GM12878 (cell line): ENCODE data around the gene CKAP5. TPM values are rescaled to one million over a fixed set of nuclear protein-coding genes. Genes with fewer than 3 reads are reported as not detected.

Experiments
- ATAC-seq: fragments of 200-7000 bp; cut with Tn5 transposase; 3 replicates; pipeline ENCODE4 v1.9.1; 2020; ENCODE audit warnings: mild to moderate bottlenecking, moderate library complexity
- BruUV-seq: library from RNA; stranded (reverse); fragments of 400-500 nt; replicated peaks from 2 replicates; lab custom pipeline; 2021; lab: Mats Ljungman, UMichigan
- CTCF ChIA-PET: fragments of 300-600 bp; sonication (Branson Sonifier 250); formaldehyde crosslinking; extraction: SDS; loops from one replicate; lab custom pipeline; 2021; ENCODE audit warnings: inconsistent platforms; lab: Yijun Ruan, JAX
- POLR2A ChIA-PET: fragments of 350-600 bp; formaldehyde crosslinking; extraction: SDS; loops from one replicate; lab custom pipeline; 2021; ENCODE audit warnings: inconsistent platforms; lab: Charles Lee
- RAD21 ChIA-PET: fragments of 300-600 bp; sonication (Branson Sonifier 250); formaldehyde crosslinking; loops from one replicate; lab custom pipeline; 2023; ENCODE audit warnings: antibody characterized with exemption; ENCODE audit not compliant: unreplicated experiment; lab: Charles Lee
- SMC1A ChIA-PET: fragments of 300-600 bp; sonication (Branson Sonifier 250); formaldehyde crosslinking; loops from one replicate; lab custom pipeline; 2023; ENCODE audit not compliant: unreplicated experiment, uncharacterized antibody; lab: Charles Lee
- DNase-seq: peaks from one replicate; pipeline ENCODE4 v3.0.0-alpha.2; 2011; ENCODE audit warnings: low read depth, low spot score
- FAIRE-seq: peaks from 3 replicates; lab custom pipeline; 2011; peaks lifted over from hg19 to GRCh38; lab: Jason Lieb, UNC
- H2AFZ ChIP-seq: 2 replicates; pipeline ENCODE4 v1.6.0; 2011; ENCODE audit warnings: low read depth, low read length, control low read depth; ENCODE audit not compliant: control insufficient read depth
- H3K27ac ChIP-seq: 2 replicates; pipeline ENCODE4 v1.5.1; 2011; ENCODE audit warnings: control low read depth; ENCODE audit not compliant: control insufficient read depth, insufficient read depth
- H3K27me3 ChIP-seq, 2 experiments: replicated peaks in 1 of 2; 2 replicates each; pipeline versions ENCODE4 v1.6.0 to v1.6.1; 2011; ENCODE audit warnings: low read length in 1 of 2; ENCODE audit not compliant: control insufficient read depth in 2 of 2, insufficient read depth in 2 of 2
- H3K36me3 ChIP-seq, 2 experiments: 2 replicates each; pipeline ENCODE4 v1.5.1; 2011; ENCODE audit warnings: low read length in 1 of 2; ENCODE audit not compliant: control insufficient read depth in 2 of 2, insufficient read depth in 2 of 2
- H3K4me1 ChIP-seq: 2 replicates; pipeline ENCODE4 v1.6.1; 2011; ENCODE audit warnings: mild to moderate bottlenecking, low read length, moderate library complexity, mixed read lengths; ENCODE audit not compliant: control insufficient read depth, insufficient read depth
- H3K4me2 ChIP-seq: 2 replicates; pipeline ENCODE4 v1.6.0; 2011; ENCODE audit warnings: control low read depth; ENCODE audit not compliant: control insufficient read depth, insufficient read depth
- H3K4me3 ChIP-seq: fragments of 200-600 bp; sonication (generic); 2 replicates; pipeline ENCODE4 v1.5.1; 2016
- H3K79me2 ChIP-seq: 2 replicates; pipeline ENCODE4 v1.6.0; 2011; ENCODE audit warnings: low read length; ENCODE audit not compliant: control insufficient read depth, insufficient read depth
- H3K9ac ChIP-seq: 2 replicates; pipeline ENCODE4 v1.8.0; 2011; ENCODE audit warnings: low read length, control low read depth, mixed read lengths; ENCODE audit not compliant: control insufficient read depth, insufficient read depth
- H3K9me3 ChIP-seq: replicated peaks from 3 replicates; pipeline ENCODE4 v1.5.1; 2011; ENCODE audit warnings: mild to moderate bottlenecking, low read length; ENCODE audit not compliant: control insufficient read depth, insufficient read depth
- H4K20me1 ChIP-seq: 2 replicates; pipeline ENCODE4 v1.6.0; 2011; ENCODE audit not compliant: control insufficient read depth, insufficient read depth
- ATF7 ChIP-seq: fragments of 450-650 bp; IDR thresholded peaks from 2 replicates; pipeline ENCODE4 v1.6.1; 2016; ENCODE audit warnings: low read depth, mild to moderate bottlenecking
- BHLHE40 ChIP-seq, 2 experiments: fragments of 450-650 bp in 1 of 2; IDR thresholded peaks; 2 replicates each; pipeline ENCODE4 v1.6.1; 2011 to 2017; ENCODE audit warnings: low read depth in 2 of 2, borderline replicate concordance in 1 of 2, improper control_type of control experiment in 1 of 2, low read length in 1 of 2, mild to moderate bottlenecking in 1 of 2
- BMI1 ChIP-seq: fragments of 450-650 bp; IDR thresholded peaks from 2 replicates; pipeline ENCODE4 v1.6.1; 2016; ENCODE audit warnings: mild to moderate bottlenecking, moderate library complexity, borderline replicate concordance
- EED ChIP-seq: sonication (generic); IDR thresholded peaks from 2 replicates; pipeline ENCODE4 v1.6.1; 2016; ENCODE audit warnings: antibody characterized with exemption, low read depth
- FOS ChIP-seq: IDR thresholded peaks from 3 replicates; pipeline ENCODE4 v1.6.1; 2011; ENCODE audit warnings: borderline replicate concordance; ENCODE audit not compliant: insufficient read length; ENCODE audit errors: extremely low read depth
- HCFC1 ChIP-seq: fragments of 150-350 bp; IDR thresholded peaks from 2 replicates; pipeline ENCODE4 v1.6.1; 2014; ENCODE audit warnings: low read length
- LARP7 ChIP-seq: fragments of 450-650 bp; IDR thresholded peaks from 2 replicates; pipeline ENCODE4 v1.6.1; 2017; ENCODE audit warnings: mild to moderate bottlenecking
- MAX ChIP-seq: IDR thresholded peaks from 2 replicates; pipeline ENCODE4 v1.6.1; 2012; ENCODE audit warnings: low read depth, low read length, improper control_type of control experiment
- MEF2A ChIP-seq: IDR thresholded peaks from 2 replicates; pipeline ENCODE4 v1.6.1; 2011; ENCODE audit warnings: low read depth, mild to moderate bottlenecking, low read length, moderate library complexity; ENCODE audit not compliant: insufficient read depth
- NFYA ChIP-seq: IDR thresholded peaks from 2 replicates; pipeline ENCODE4 v1.6.1; 2011; ENCODE audit warnings: low read depth, mild to moderate bottlenecking, low read length, improper control_type of control experiment, borderline replicate concordance
- NRF1 ChIP-seq: conservative IDR thresholded peaks from 2 replicates; pipeline ENCODE4 v1.6.1; 2011; ENCODE audit warnings: mild to moderate bottlenecking, low read depth, low read length, improper control_type of control experiment
- PRDM15 ChIP-seq: fragments of 450-650 bp; formaldehyde crosslinking; IDR thresholded peaks from 2 replicates; pipeline ENCODE4 v1.4.0; 2020; ENCODE audit warnings: mild to moderate bottlenecking, moderate library complexity
- RAD21 ChIP-seq: IDR thresholded peaks from 2 replicates; pipeline ENCODE4 v1.6.1; 2011; ENCODE audit warnings: mild to moderate bottlenecking, low read depth, low read length, moderate library complexity; ENCODE audit not compliant: insufficient read depth
- SMAD1 ChIP-seq: fragments of 450-650 bp; IDR thresholded peaks from 2 replicates; pipeline ENCODE4 v1.6.1; 2018; ENCODE audit warnings: mild to moderate bottlenecking, low read depth; ENCODE audit not compliant: partially characterized antibody
- STAT1 ChIP-seq: fragments of 450-650 bp; conservative IDR thresholded peaks from 2 replicates; pipeline ENCODE4 v1.6.1; 2014; ENCODE audit warnings: antibody characterized with exemption, mild to moderate bottlenecking
- STAT3 ChIP-seq: IDR thresholded peaks from 2 replicates; pipeline ENCODE4 v1.6.1; 2011; ENCODE audit warnings: low read depth, low read length, improper control_type of control experiment
- in situ Hi-C: fragments of 300-500 bp; cut with MboI; formaldehyde crosslinking; loops from 9 replicates; pipeline ENCODE4 v1.14.3; 2018; ENCODE audit warnings: mixed read lengths
- intact Hi-C: fragments of 100-400 bp; cut with micrococcal nuclease; formaldehyde crosslinking; loops from one replicate; pipeline ENCODE4 v1.14.2; 2022; ENCODE audit not compliant: unreplicated experiment
- polyA plus RNA-seq, 11 experiments: library from polyadenylated mRNA; depleted of rRNA in 4 of 11; unstranded in 6 of 11; stranded (reverse) in 5 of 11; fragments of >200 nt; fragmentation: Nextera tagmentation in 4 of 11; fragmentation: Illumina TruSeq in 1 of 11; extraction: Ambion mirVana in 4 of 11; extraction: Trizol in 1 of 11; gene quantifications; 1 replicate in 1 of 11; 2 replicates in 10 of 11; pipeline versions ENCODE4 v1.2.1 to v1.2.3, GENCODE V29; 2011 to 2016; ENCODE audit warnings: inconsistent platforms in 2 of 11, missing spikeins in 2 of 11, low read depth in 1 of 11
- total RNA-seq, 4 experiments: library from RNA; depleted of rRNA in 3 of 4; stranded (reverse); fragments of >200 nt in 3 of 4; fragmentation: Illumina TruSeq in 1 of 4; extraction: Trizol in 1 of 4; gene quantifications; 2 replicates each; pipeline versions ENCODE4 v1.2.1 to v1.2.3, GENCODE V29; 2013 to 2021
- TF ChIP-seq, protein P1 (sequence below): fragments of 450-650 bp; IDR thresholded peaks from 2 replicates; pipeline ENCODE4 v1.6.1; 2017; ENCODE audit warnings: low read depth, mild to moderate bottlenecking, moderate library complexity
- TF ChIP-seq, protein P2 (sequence below): fragments of 450-650 bp; IDR thresholded peaks from 2 replicates; pipeline ENCODE4 v1.6.1; 2016; ENCODE audit warnings: mild to moderate bottlenecking

CKAP5 gene
- total and polyA plus RNA-seq, 10 of the 15 experiments (the other 5 are each of a cell fraction or from before 2014, with no cell fraction given) = 20.1 to 161 (median 79.8) TPM

GRCh38 chr11:46840116-46840515 is 6.0 kb downstream of the CKAP5 start:
- H3K79me2 ChIP-seq = peaks cover 94% of the 10 kb centered on the region
- no peak overlapping the region for H3K27ac ChIP-seq
- TF ChIP-seq STAT3 (no peak), BHLHE40 (IDR thresholded peaks at IDR 0.05; ENCODE audit: borderline replicate concordance in 1 of 2, low read depth in 2 of 2, low read length in 1 of 2) (no peak), FOS (no peak), RAD21 (no peak), HCFC1 (no peak), PRDM15 (CRISPR knock-in tag) (no peak), NRF1 (no peak), EED (no peak), MEF2A (no peak), MAX (no peak), SMAD1 (no peak), STAT1 (no peak), NFYA (no peak), LARP7 (no peak), ATF7 (no peak), BMI1 (no peak)
- TF ChIP-seq, protein P1, sequence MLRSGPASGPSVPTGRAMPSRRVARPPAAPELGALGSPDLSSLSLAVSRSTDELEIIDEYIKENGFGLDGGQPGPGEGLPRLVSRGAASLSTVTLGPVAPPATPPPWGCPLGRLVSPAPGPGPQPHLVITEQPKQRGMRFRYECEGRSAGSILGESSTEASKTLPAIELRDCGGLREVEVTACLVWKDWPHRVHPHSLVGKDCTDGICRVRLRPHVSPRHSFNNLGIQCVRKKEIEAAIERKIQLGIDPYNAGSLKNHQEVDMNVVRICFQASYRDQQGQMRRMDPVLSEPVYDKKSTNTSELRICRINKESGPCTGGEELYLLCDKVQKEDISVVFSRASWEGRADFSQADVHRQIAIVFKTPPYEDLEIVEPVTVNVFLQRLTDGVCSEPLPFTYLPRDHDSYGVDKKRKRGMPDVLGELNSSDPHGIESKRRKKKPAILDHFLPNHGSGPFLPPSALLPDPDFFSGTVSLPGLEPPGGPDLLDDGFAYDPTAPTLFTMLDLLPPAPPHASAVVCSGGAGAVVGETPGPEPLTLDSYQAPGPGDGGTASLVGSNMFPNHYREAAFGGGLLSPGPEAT = no peak
- TF ChIP-seq, protein P2, sequence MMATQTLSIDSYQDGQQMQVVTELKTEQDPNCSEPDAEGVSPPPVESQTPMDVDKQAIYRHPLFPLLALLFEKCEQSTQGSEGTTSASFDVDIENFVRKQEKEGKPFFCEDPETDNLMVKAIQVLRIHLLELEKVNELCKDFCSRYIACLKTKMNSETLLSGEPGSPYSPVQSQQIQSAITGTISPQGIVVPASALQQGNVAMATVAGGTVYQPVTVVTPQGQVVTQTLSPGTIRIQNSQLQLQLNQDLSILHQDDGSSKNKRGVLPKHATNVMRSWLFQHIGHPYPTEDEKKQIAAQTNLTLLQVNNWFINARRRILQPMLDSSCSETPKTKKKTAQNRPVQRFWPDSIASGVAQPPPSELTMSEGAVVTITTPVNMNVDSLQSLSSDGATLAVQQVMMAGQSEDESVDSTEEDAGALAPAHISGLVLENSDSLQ = no peak
- no peaks in the 10 kb centered on the region for H3K27me3 ChIP-seq
- no peaks in the 10 kb centered on the region; a peak in 1 of 4 replicates for H3K36me3 ChIP-seq
- in situ Hi-C loops (no loop called here), intact Hi-C loops (no loop called here)
- H3K4me2 ChIP-seq = no peak overlapping the region
- DNase-seq = no peak
- no peak overlapping the region for H3K4me3 ChIP-seq
- no peak for FAIRE-seq
- ChIA-PET RAD21 (no interaction called here), POLR2A (interaction anchor here (0.5 kb wide), 1 partner anchor 12 kb away, joined by 6 read pairs; no protein-coding TSS in a partner anchor), SMC1A (interaction anchor here (1.3 kb wide), 1 partner anchor 19 kb away, joined by 3 read pairs; no protein-coding TSS in a partner anchor), CTCF (no interaction called here)
- no TSS peak for BruUV-seq
- ATAC-seq = no peak
- H3K4me1 ChIP-seq = no peaks in the 10 kb centered on the region
- no peaks in the 10 kb centered on the region for H3K9me3 ChIP-seq
- no peak overlapping the region for H3K9ac ChIP-seq
- H2AFZ ChIP-seq = no peak overlapping the region
- H4K20me1 ChIP-seq = no peaks in the 10 kb centered on the region
